Vagina (tissue), 2 donors: ENCODE results near the gene MGST2.

Experiments used
- CTCF ChIP-seq, 3 experiments: fragments of 450-650 bp in 2 of 3; fragments of 200-600 bp in 1 of 3; sonication (generic) in 1 of 3; IDR thresholded peaks; one replicate each; pipeline ENCODE4 v1.5.1; 2017 to 2019; ENCODE audit warnings: antibody characterized with exemption in 3 of 3, mild to moderate bottlenecking in 2 of 3, moderate library complexity in 2 of 3
- POLR2A ChIP-seq, 2 donors: fragments of 450-650 bp; IDR thresholded peaks; one replicate each; pipeline ENCODE4 v1.6.1; 2017; ENCODE audit warnings: antibody characterized with exemption in 2 of 2, mild to moderate bottlenecking in 2 of 2, moderate library complexity in 2 of 2

- TF ChIP-seq POLR2A (IDR thresholded peaks at IDR 0.05) (no peak), CTCF (IDR thresholded peaks at IDR 0.05) (no peak)
Observed at GRCh38 chr4:139633195-139633594, 32.4 kb upstream of the MGST2 start.
